ENCODE data around the gene ZMYND8. TPM values are rescaled to one million over a fixed set of nuclear protein-coding genes. Genes with fewer than 3 reads are reported as not detected.
"Not testable (repeated sequence)": the region's sequence is repeated elsewhere in the genome, so short reads cannot be mapped to it uniquely, and the experiment has no call there.

The ZMYND8 gene
- total and polyA plus RNA-seq, 5 experiments from 2014 or later: 8.9 to 67.8 (median 20.4) TPM

DNA sequence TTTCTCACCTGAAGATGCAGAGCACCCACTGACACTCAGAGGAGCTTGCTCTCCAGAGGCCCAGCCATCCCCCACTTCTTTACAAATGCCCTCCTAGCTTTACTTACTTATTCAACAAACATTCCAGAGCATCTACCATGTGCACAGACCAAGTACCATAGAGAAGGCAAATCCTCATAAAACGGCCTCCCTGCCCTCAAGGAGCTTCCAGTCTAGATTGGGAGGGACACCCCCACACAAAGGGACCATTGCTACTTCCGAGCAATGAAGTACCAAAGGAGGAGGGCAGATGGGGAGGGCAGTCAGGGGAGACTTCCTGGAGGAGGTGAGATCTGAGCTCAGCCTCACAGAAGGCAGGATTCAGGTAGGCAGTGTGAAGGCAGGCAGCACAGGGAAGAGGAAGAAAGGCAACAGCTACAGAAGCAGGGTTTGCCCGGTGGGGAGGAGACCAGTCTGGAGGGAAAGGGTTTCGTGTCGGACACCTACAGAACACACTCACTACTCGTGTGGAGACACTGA lies 108.0 kb downstream of the ZMYND8 start:
- POLR2A ChIA-PET: no interaction called here
- Mint-ChIP-seq H3K27ac (peak overlapping the region in 4 of 10 donors; percentile 9 to 83 (median 48)), H3K36me3 (peaks cover 11 to 92% (median 16%) of the 10 kb centered on the region in 3 donors), H3K4me3 (no peak overlapping the region), H3K9me3 (no peaks in the 10 kb centered on the region), H3K4me1 (peaks cover 2 to 10% (median 6%) of the 10 kb centered on the region in 4 donors), H3K27me3 (no peaks in the 10 kb centered on the region)
- ATAC-seq (no peak), DNase-seq (no peak)

- H3K36me3 Mint-ChIP-seq: peaks cover 11 to 92% (median 16%) of the 10 kb centered on the region in 3 donors
- H3K9me3 Mint-ChIP-seq: no peaks in the 10 kb centered on the region
These were observed 108.5 kb downstream of the ZMYND8 start for GRCh38 chr20:47247972-47248371.

GRCh38 chr20:47246061-47246777 lies 110.3 kb downstream of the ZMYND8 start:
- peaks cover 11 to 93% (median 16%) of the 10 kb centered on the region in 3 donors for H3K36me3 Mint-ChIP-seq
- POLR2A ChIA-PET: no interaction called here

More at GRCh38 chr20:47247972-47248371, 108.5 kb downstream of the ZMYND8 start:
- H3K4me3 Mint-ChIP-seq: no peak overlapping the region
- H3K4me1 Mint-ChIP-seq: peaks cover 2 to 10% (median 6%) of the 10 kb centered on the region in 4 donors
- no peak for DNase-seq
- no peaks in the 10 kb centered on the region for H3K27me3 Mint-ChIP-seq
- no peak overlapping the region for H3K27ac Mint-ChIP-seq
- ATAC-seq: no peak
- POLR2A ChIA-PET: interaction anchor here (0.6 kb wide), 1 partner anchor 167 kb away, joined by 3 read pairs; no protein-coding TSS in a partner anchor

GRCh38 chr20:47245166-47245565 lies 111.3 kb downstream of the ZMYND8 start:
- peaks cover 2 to 10% (median 6%) of the 10 kb centered on the region in 4 donors for H3K4me1 Mint-ChIP-seq
- DNase-seq, ATAC-seq, POLR2A ChIA-PET, H3K9me3 Mint-ChIP-seq, H3K4me3 Mint-ChIP-seq, H3K27me3 Mint-ChIP-seq: not testable (repeated sequence)
- peak overlapping the region in 1 of 10 donors; percentile 18 for H3K27ac Mint-ChIP-seq
- peaks cover 11 to 84% (median 16%) of the 10 kb centered on the region in 3 donors for H3K36me3 Mint-ChIP-seq

More at GRCh38 chr20:47246061-47246777, 110.3 kb downstream of the ZMYND8 start:
- no peak overlapping the region for H3K4me3 Mint-ChIP-seq
- no peak overlapping the region for H3K27ac Mint-ChIP-seq
- no peak for DNase-seq
- H3K27me3 Mint-ChIP-seq: no peaks in the 10 kb centered on the region
- no peak for ATAC-seq
- no peaks in the 10 kb centered on the region for H3K9me3 Mint-ChIP-seq
- H3K4me1 Mint-ChIP-seq: peaks cover 2 to 10% (median 6%) of the 10 kb centered on the region in 4 donors

- H3K27ac Mint-ChIP-seq: peak overlapping the region in 2 of 10 donors; percentile 25 to 34
These were observed 112.0 kb downstream of the ZMYND8 start for GRCh38 chr20:47244451-47244850.

DNA sequence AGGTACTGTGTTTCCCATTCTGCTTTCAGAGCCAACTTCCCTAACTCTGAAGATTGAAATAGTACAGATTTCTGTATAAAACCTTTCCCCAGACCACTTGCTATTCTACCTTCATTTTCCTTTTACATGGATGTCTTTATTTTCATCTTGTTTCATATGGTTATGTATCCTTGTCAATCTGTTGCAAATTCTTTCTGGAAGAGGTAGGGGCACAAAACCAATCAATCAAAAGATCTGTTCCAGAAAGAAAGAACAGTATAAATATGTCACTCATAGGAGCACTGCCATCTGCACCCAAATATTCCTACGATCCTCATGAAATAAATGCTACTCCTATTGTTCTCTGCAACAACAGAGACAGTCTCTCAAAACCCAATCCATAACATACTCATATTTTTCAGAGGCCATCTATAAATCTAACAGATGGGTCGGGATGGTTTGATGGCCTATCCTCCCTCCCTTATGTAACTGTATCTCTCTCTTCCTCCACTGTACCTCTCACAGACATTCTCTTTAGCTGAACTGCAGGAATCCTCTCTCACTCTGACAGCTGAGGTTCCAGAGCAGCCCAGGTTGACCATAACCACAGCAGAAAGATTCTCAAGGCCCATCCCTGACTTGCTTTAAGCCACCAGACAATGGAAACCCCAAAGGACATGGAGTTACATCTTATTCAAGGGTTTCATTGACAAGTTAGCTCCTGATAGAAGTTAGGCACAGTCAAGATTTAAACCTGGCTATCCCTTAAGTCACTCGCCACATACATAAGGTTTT lies 112.8 kb downstream of the ZMYND8 start:
- H3K9me3 Mint-ChIP-seq: no peaks in the 10 kb centered on the region
- POLR2A ChIA-PET: no interaction called here
- ATAC-seq (no peak), DNase-seq (no peak)
- peaks cover 2 to 7% (median 6%) of the 10 kb centered on the region in 4 donors for H3K4me1 Mint-ChIP-seq
- peaks cover 6 to 83% (median 14%) of the 10 kb centered on the region in 3 donors for H3K36me3 Mint-ChIP-seq
- no peak overlapping the region for H3K4me3 Mint-ChIP-seq
- peak overlapping the region in 7 of 10 donors; percentile 4 to 60 (median 47) for H3K27ac Mint-ChIP-seq
- no peaks in the 10 kb centered on the region for H3K27me3 Mint-ChIP-seq

More at GRCh38 chr20:47244451-47244850, 112.0 kb downstream of the ZMYND8 start:
- Mint-ChIP-seq H3K4me1 (peaks cover 2 to 10% (median 6%) of the 10 kb centered on the region in 4 donors), H3K4me3 (no peak overlapping the region), H3K27me3 (no peaks in the 10 kb centered on the region), H3K36me3 (peaks cover 10 to 83% (median 16%) of the 10 kb centered on the region in 3 donors), H3K9me3 (no peaks in the 10 kb centered on the region)
- POLR2A ChIA-PET: no interaction called here
- DNase-seq (no peak), ATAC-seq (no peak)

- Mint-ChIP-seq H3K36me3 (peaks cover 6 to 83% (median 8%) of the 10 kb centered on the region in 3 donors), H3K27ac (peak overlapping the region in 2 of 10 donors; percentile 43 to 56), H3K4me1 (peaks cover 2 to 7% (median 4%) of the 10 kb centered on the region in 4 donors), H3K4me3 (no peak overlapping the region), H3K9me3 (no peaks in the 10 kb centered on the region), H3K27me3 (no peaks in the 10 kb centered on the region)
- POLR2A ChIA-PET: no interaction called here
- ATAC-seq: no peak
- DNase-seq: no peak
These were observed 113.5 kb downstream of the ZMYND8 start for GRCh38 chr20:47243003-47243402.

DNA sequence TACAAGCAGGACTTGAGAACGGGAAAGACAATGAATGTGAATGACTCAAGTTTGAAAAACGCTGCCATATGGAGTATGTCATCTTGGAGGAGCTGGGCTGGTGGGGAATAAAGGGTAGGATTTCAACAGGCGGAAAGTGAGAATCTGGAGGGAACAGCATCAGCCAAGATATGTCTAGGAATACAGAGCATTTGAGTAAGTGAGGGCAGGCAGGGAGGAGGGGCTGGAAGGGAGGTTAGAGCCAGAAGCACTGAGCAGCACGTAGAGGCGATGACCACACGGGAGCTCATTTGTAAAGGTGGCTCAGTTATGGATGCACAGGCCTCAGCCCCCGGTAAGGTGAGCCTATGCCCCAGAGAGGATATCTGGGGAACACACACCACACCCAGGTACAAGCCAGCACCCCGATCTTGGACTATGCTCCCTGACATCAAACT lies 115.1 kb downstream of the ZMYND8 start:
- no peak for ATAC-seq
- H3K36me3 Mint-ChIP-seq: peaks cover 5 to 83% (median 9%) of the 10 kb centered on the region in 3 donors
- H3K9me3 Mint-ChIP-seq: no peaks in the 10 kb centered on the region
- H3K4me1 Mint-ChIP-seq: peaks cover 2 to 7% (median 4%) of the 10 kb centered on the region in 4 donors
- POLR2A ChIA-PET: interaction anchor here (0.7 kb wide), 1 partner anchor 9 kb away, joined by 4 read pairs; no protein-coding TSS in a partner anchor
- H3K27me3 Mint-ChIP-seq: no peaks in the 10 kb centered on the region
- H3K27ac Mint-ChIP-seq: peak overlapping the region in 3 of 10 donors; percentile 1 to 69 (median 45)
- no peak overlapping the region for H3K4me3 Mint-ChIP-seq
- DNase-seq: no peak

GRCh38 chr20:47240096-47240495 lies 116.4 kb downstream of the ZMYND8 start:
- DNase-seq, POLR2A ChIA-PET, H3K27ac Mint-ChIP-seq, H3K27me3 Mint-ChIP-seq, ATAC-seq, H3K4me3 Mint-ChIP-seq, H3K9me3 Mint-ChIP-seq, H3K4me1 Mint-ChIP-seq: not testable (repeated sequence)
- peaks cover 0 to 82% (median 11%) of the 10 kb centered on the region in 3 donors for H3K36me3 Mint-ChIP-seq

DNA sequence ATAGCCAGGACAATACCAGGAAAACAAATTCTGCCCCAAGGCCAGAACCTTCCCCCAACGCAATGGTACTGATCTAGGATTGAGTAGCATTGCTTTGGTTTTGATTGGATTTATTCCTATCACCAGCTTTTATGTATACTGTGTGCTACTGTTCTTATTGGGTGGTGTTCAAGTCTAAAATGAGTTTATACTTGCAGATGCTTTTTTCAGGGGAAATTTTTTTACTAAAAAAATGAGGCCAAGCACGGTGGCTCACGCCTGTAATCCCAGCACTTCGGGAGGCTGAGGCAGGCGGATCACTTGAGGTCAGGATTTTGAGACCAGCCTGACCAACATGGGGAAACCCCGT lies 116.8 kb downstream of the ZMYND8 start:
- Mint-ChIP-seq H3K4me3 (no peak overlapping the region), H3K9me3 (no peaks in the 10 kb centered on the region), H3K36me3 (peaks cover 0 to 80% (median 11%) of the 10 kb centered on the region in 3 donors), H3K27ac (no peak overlapping the region), H3K27me3 (no peaks in the 10 kb centered on the region), H3K4me1 (peaks cover 2 to 7% (median 4%) of the 10 kb centered on the region in 4 donors)
- POLR2A ChIA-PET: no interaction called here
- no peak for ATAC-seq
- no peak for DNase-seq

GRCh38 chr20:47238780-47239718 lies 117.5 kb downstream of the ZMYND8 start:
- no peaks in the 10 kb centered on the region for H3K9me3 Mint-ChIP-seq
- H3K36me3 Mint-ChIP-seq: peaks cover 0 to 80% (median 14%) of the 10 kb centered on the region in 3 donors
- H3K4me1 Mint-ChIP-seq: peaks cover 2 to 6% (median 6%) of the 10 kb centered on the region in 4 donors
- no peak for DNase-seq
- no peak for ATAC-seq
- peak overlapping the region in 3 of 10 donors; percentile 21 to 85 (median 38) for H3K27ac Mint-ChIP-seq
- POLR2A ChIA-PET: no interaction called here
- H3K4me3 Mint-ChIP-seq: no peak overlapping the region
- H3K27me3 Mint-ChIP-seq: no peaks in the 10 kb centered on the region

DNA sequence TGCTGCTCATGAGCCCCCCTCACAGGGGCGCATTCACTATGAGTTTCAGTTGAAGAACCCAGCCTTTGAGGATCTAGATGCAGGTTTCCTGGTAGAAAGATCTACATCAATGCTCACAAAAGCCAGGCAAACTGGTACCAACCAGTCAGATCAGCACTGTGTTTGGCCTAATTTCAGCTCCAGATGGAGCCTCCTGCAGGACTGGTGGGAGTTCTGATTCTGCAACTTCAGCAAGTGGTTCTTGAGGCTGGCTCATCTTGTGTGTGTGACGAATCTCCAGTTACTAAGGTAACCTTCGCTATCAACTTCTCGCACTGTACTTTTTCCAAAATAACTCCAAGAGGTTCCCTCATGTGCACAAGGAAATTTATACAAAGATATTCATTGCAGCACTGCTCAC lies 118.8 kb downstream of the ZMYND8 start:
- DNase-seq (no peak), ATAC-seq (no peak)
- H3K27ac Mint-ChIP-seq: peak overlapping the region in 3 of 10 donors; percentile 35 to 73 (median 38)
- no peak overlapping the region for H3K4me3 Mint-ChIP-seq
- peaks cover 0 to 80% (median 14%) of the 10 kb centered on the region in 3 donors for H3K36me3 Mint-ChIP-seq
- H3K4me1 Mint-ChIP-seq: peaks cover 0 to 2% (median under 1%) of the 10 kb centered on the region in 4 donors
- no peaks in the 10 kb centered on the region for H3K9me3 Mint-ChIP-seq
- POLR2A ChIA-PET: no interaction called here
- H3K27me3 Mint-ChIP-seq: no peaks in the 10 kb centered on the region

All from naive thymus-derived CD8-positive, alpha-beta T cell (primary cell).